GM23338 (cell line): ENCODE results near the gene ZSWIM9. TPM values are rescaled to one million over a fixed set of nuclear protein-coding genes. Genes with fewer than 3 reads are reported as not detected.

Experiments used
- ATAC-seq: fragments of 200-7000 bp; cut with Tn5 transposase; 3 replicates; pipeline ENCODE4 v1.9.1; 2020
- DNase-seq: peaks from one replicate; pipeline ENCODE4 v3.0.0-alpha.2; 2015; ENCODE audit warnings: low spot score
- H2AFZ ChIP-seq: fragments of 200-600 bp; sonication (generic); 2 replicates; pipeline ENCODE4 v1.8.0; 2016; ENCODE audit warnings: antibody characterized with exemption, mild to moderate bottlenecking, moderate library complexity
- H3F3A ChIP-seq: fragments of 200-600 bp; sonication (generic); replicated peaks from 2 replicates; pipeline ENCODE4 v1.8.0; 2017; ENCODE audit warnings: antibody characterized with exemption, mixed run types, low read depth
- H3K27ac ChIP-seq: fragments of 200-600 bp; sonication (generic); 2 replicates; pipeline ENCODE4 v1.6.1; 2016; ENCODE audit warnings: low read depth
- H3K27me3 ChIP-seq: fragments of 200-600 bp; sonication (generic); 2 replicates; pipeline ENCODE4 v1.8.0; 2016; ENCODE audit warnings: mild to moderate bottlenecking, mixed run types, moderate library complexity; ENCODE audit not compliant: insufficient read depth
- H3K36me3 ChIP-seq: fragments of 200-600 bp; sonication (generic); 2 replicates; pipeline ENCODE4 v1.8.0; 2016; ENCODE audit warnings: mild to moderate bottlenecking; ENCODE audit not compliant: insufficient read depth
- H3K4me1 ChIP-seq: fragments of 200-600 bp; sonication (generic); 2 replicates; pipeline ENCODE4 v1.8.0; 2016; ENCODE audit warnings: mild to moderate bottlenecking, moderate library complexity; ENCODE audit not compliant: insufficient read depth
- H3K4me2 ChIP-seq: fragments of 200-600 bp; sonication (generic); 2 replicates; pipeline ENCODE4 v1.7.1; 2017; ENCODE audit warnings: mixed run types
- H3K4me3 ChIP-seq: fragments of 200-600 bp; sonication (generic); 2 replicates; pipeline ENCODE4 v1.6.1; 2016; ENCODE audit warnings: mixed run types
- H3K79me2 ChIP-seq: fragments of 200-600 bp; sonication (generic); replicated peaks from 2 replicates; pipeline ENCODE4 v1.8.0; 2017; ENCODE audit warnings: mild to moderate bottlenecking; ENCODE audit not compliant: insufficient read depth
- H3K9me2 ChIP-seq: fragments of 200-600 bp; sonication (generic); 2 replicates; pipeline ENCODE4 v1.8.0; 2017; ENCODE audit not compliant: insufficient read depth
- H4K20me1 ChIP-seq: fragments of 200-600 bp; sonication (generic); replicated peaks from 2 replicates; pipeline ENCODE4 v1.8.0; 2017; ENCODE audit warnings: mild to moderate bottlenecking; ENCODE audit not compliant: insufficient read depth
- H3K27ac Mint-ChIP-seq: 2 replicates; pipeline ENCODE4 v1.8.0; 2020; ENCODE audit warnings: inconsistent platforms, mild to moderate bottlenecking, moderate library complexity, mixed read lengths
- H3K27me3 Mint-ChIP-seq: 3 replicates; pipeline ENCODE4 v1.8.0; 2022; ENCODE audit warnings: low read depth, mild to moderate bottlenecking, moderate library complexity, mixed read lengths, inconsistent platforms; ENCODE audit not compliant: insufficient read depth, poor library complexity
- H3K36me3 Mint-ChIP-seq: 3 replicates; pipeline ENCODE4 v1.8.0; 2021; ENCODE audit warnings: low read depth, mild to moderate bottlenecking, inconsistent platforms, moderate library complexity, mixed read lengths
- H3K4me1 Mint-ChIP-seq: 3 replicates; pipeline ENCODE4 v1.8.0; 2020; ENCODE audit warnings: mild to moderate bottlenecking, inconsistent platforms, mixed read lengths
- H3K4me3 Mint-ChIP-seq: 3 replicates; pipeline ENCODE4 v1.8.0; 2021; ENCODE audit warnings: moderate library complexity, mild to moderate bottlenecking, inconsistent platforms, mixed read lengths
- H3K9me3 Mint-ChIP-seq: 3 replicates; pipeline ENCODE4 v1.8.0; 2020; ENCODE audit warnings: moderate library complexity, mild to moderate bottlenecking, inconsistent platforms, mixed read lengths
- CREB1 ChIP-seq: fragments of 250-450 bp; sonication (Bioruptor Pico); IDR thresholded peaks from 2 replicates; pipeline ENCODE4 v1.5.0; 2020; ENCODE audit warnings: low read depth, mild to moderate bottlenecking, moderate library complexity
- CTCF ChIP-seq, 2 experiments: fragments of 200-600 bp in 1 of 2; sonication (generic) in 1 of 2; conservative IDR thresholded peaks; 2 replicates each; pipeline versions ENCODE4 v1.5.1 to v1.6.1; 2016 to 2017; ENCODE audit warnings: antibody characterized with exemption in 2 of 2, low read depth in 2 of 2, mild to moderate bottlenecking in 2 of 2, moderate library complexity in 1 of 2
- ETS1 ChIP-seq: IDR thresholded peaks from 2 replicates; pipeline ENCODE4 v1.6.1; 2016; ENCODE audit warnings: antibody characterized with exemption
- EZH2 ChIP-seq: fragments of 200-600 bp; sonication (generic); IDR thresholded peaks from one replicate; pipeline ENCODE4 v1.8.0; 2017; ENCODE audit warnings: antibody characterized with exemption, mild to moderate bottlenecking, low read depth; ENCODE audit not compliant: unreplicated experiment
- EZH2phosphoT487 ChIP-seq: fragments of 200-600 bp; sonication (generic); IDR thresholded peaks from one replicate; pipeline ENCODE4 v1.8.1; 2018; ENCODE audit warnings: antibody characterized with exemption; ENCODE audit not compliant: unreplicated experiment
- JUNB ChIP-seq: IDR thresholded peaks from one replicate; pipeline ENCODE4 v1.6.1; 2016; ENCODE audit warnings: antibody characterized with exemption; ENCODE audit not compliant: unreplicated experiment
- NANOG ChIP-seq: IDR thresholded peaks from 2 replicates; pipeline ENCODE4 v1.6.1; 2016; ENCODE audit warnings: antibody characterized with exemption, borderline replicate concordance
- POLR2AphosphoS5 ChIP-seq: IDR thresholded peaks from 2 replicates; pipeline ENCODE4 v1.6.1; 2016; ENCODE audit warnings: antibody characterized with exemption, low read depth
- REST ChIP-seq: IDR thresholded peaks from one replicate; pipeline ENCODE4 v1.6.1; 2018; ENCODE audit warnings: antibody characterized with exemption; ENCODE audit not compliant: unreplicated experiment
- STAT1 ChIP-seq: IDR thresholded peaks from one replicate; pipeline ENCODE4 v1.6.1; 2016; ENCODE audit warnings: antibody characterized with exemption; ENCODE audit not compliant: unreplicated experiment
- ZNF114 ChIP-seq: fragments of 250-450 bp; sonication (Bioruptor Pico); IDR thresholded peaks from 2 replicates; pipeline ENCODE4 v1.5.0; 2020; ENCODE audit warnings: mild to moderate bottlenecking, moderate library complexity
- ZNF331 ChIP-seq: fragments of 250-450 bp; sonication (Bioruptor Pico); IDR thresholded peaks from 2 replicates; pipeline ENCODE4 v1.5.0; 2020; ENCODE audit warnings: low read depth, mild to moderate bottlenecking, moderate library complexity
- ZNF462 ChIP-seq: fragments of 250-450 bp; sonication (Bioruptor Pico); IDR thresholded peaks from 2 replicates; pipeline ENCODE4 v1.5.0; 2020; ENCODE audit warnings: mild to moderate bottlenecking, moderate library complexity
- polyA plus RNA-seq: library from polyadenylated mRNA; unstranded; fragments of >200 nt; fragmentation: Nextera tagmentation; extraction: Ambion mirVana; gene quantifications from 2 replicates; pipeline ENCODE4 v1.2.1, GENCODE V29; 2016
- total RNA-seq: library from RNA; depleted of rRNA; stranded (reverse); fragments of >200 nt; shearing (Covaris generic); gene quantifications from 2 replicates; pipeline ENCODE4 v1.2.3, GENCODE V29; 2014

ZSWIM9 gene
- total and polyA plus RNA-seq, 2 experiments from 2014 or later: 2.9 to 9.1 TPM

- Histone ChIP-seq H3K9me2 (no peaks in the 10 kb centered on the region), H3K27me3 (no peaks in the 10 kb centered on the region), H3K79me2 (no peaks in the 10 kb centered on the region), H4K20me1 (no peaks in the 10 kb centered on the region; the same call in 1 of the 2 replicates), H2AFZ (no peak overlapping the region), H3K27ac (no peak overlapping the region), H3F3A (no peaks in the 10 kb centered on the region), H3K4me1 (no peaks in the 10 kb centered on the region), H3K36me3 (0 out of 2 replicates have a peak, but pooled peaks cover 5% of the 10 kb centered on the region), H3K4me2 (no peak overlapping the region), H3K4me3 (no peak overlapping the region)
- H3K4me3 Mint-ChIP-seq: no peak overlapping the region
- no peak for TF ChIP-seq ZNF462 (CRISPR knock-in tag)
- TF ChIP-seq ZNF114 (CRISPR knock-in tag): no peak
- TF ChIP-seq REST: no peak
- TF ChIP-seq STAT1: no peak
- TF ChIP-seq JUNB: no peak
- no peak for TF ChIP-seq POLR2AphosphoS5
- TF ChIP-seq EZH2phosphoT487: no peak
- TF ChIP-seq NANOG: no peak
- no peak for TF ChIP-seq CREB1
- no peak for TF ChIP-seq CTCF (conservative IDR thresholded peaks at IDR 0.05; ENCODE audit: low read depth in 2 of 2)
- no peak for TF ChIP-seq EZH2
- no peak for TF ChIP-seq ZNF331 (CRISPR knock-in tag)
- TF ChIP-seq ETS1: no peak
- no peak overlapping the region; the same call in 1 of the 2 replicates for H3K27ac Mint-ChIP-seq
- DNase-seq (no peak), ATAC-seq (no peak)
- peaks cover 9% of the 10 kb centered on the region for H3K27me3 Mint-ChIP-seq
- peaks cover 84% of the 10 kb centered on the region for H3K36me3 Mint-ChIP-seq
- no peaks in the 10 kb centered on the region; the same call in 2 of the 3 replicates for H3K4me1 Mint-ChIP-seq
- no peaks in the 10 kb centered on the region for H3K9me3 Mint-ChIP-seq
These were observed 48.5 kb upstream of the ZSWIM9 start for GRCh38 chr19:48121909-48122371.
